NOMO-1 treated with DMSO at 0.1 percent for 48 hours (cell line): Measurements from ENCODE around the gene CFAP107.
"Not testable (repeated sequence)": the region's sequence is repeated elsewhere in the genome, so short reads cannot be mapped to it uniquely, and the experiment has no call there.

ENCODE experiments used
- DNase-seq: peaks from one replicate; lab custom pipeline; 2025; ENCODE audit not compliant: unreplicated experiment; lab: John Stamatoyannopoulos, UW

Gene CFAP107

GRCh38 chr1:12745992-12746323 is at the start of gene CFAP107:
TSS of gene CFAP107 (plus strand) at chr1:12746200. CDS start at chr1:12746431, 231 bp downstream.
- DNase-seq: no peak

- no peak for DNase-seq
Observed at GRCh38 chr1:12696658-12697057, 49.3 kb upstream of the CFAP107 start.

- DNase-seq: no peak
Observed at GRCh38 chr1:12697397-12697796, 48.6 kb upstream of the CFAP107 start.

- no peak for DNase-seq
Observed at GRCh38 chr1:12703821-12704451, 42.1 kb upstream of the CFAP107 start.

- DNase-seq: no peak
Observed at GRCh38 chr1:12706061-12706460, 39.9 kb upstream of the CFAP107 start.

- no peak for DNase-seq
Observed at GRCh38 chr1:12708396-12709090, 37.5 kb upstream of the CFAP107 start.

- no peak for DNase-seq
Observed at GRCh38 chr1:12709091-12709491, 36.9 kb upstream of the CFAP107 start.

GRCh38 chr1:12709696-12710095 is 36.3 kb upstream of the CFAP107 start:
- DNase-seq: no peak

GRCh38 chr1:12711536-12711935 is 34.5 kb upstream of the CFAP107 start:
- DNase-seq: no peak

GRCh38 chr1:12712076-12712475 is 33.9 kb upstream of the CFAP107 start:
- no peak for DNase-seq

GRCh38 chr1:12712929-12713328 is 33.1 kb upstream of the CFAP107 start:
- DNase-seq: no peak

GRCh38 chr1:12713651-12714050 is 32.3 kb upstream of the CFAP107 start:
- DNase-seq: not testable (repeated sequence)

GRCh38 chr1:12714710-12715475 is 31.1 kb upstream of the CFAP107 start:
- no peak for DNase-seq

GRCh38 chr1:12715896-12716437 is 30.0 kb upstream of the CFAP107 start, which contains the start of gene AADACL3:
TSS of gene AADACL3 (plus strand) at chr1:12716110. CDS start at chr1:12716177, 67 bp downstream.
- no peak for DNase-seq

GRCh38 chr1:12717301-12717838 is 28.6 kb upstream of the CFAP107 start:
- no peak for DNase-seq

- DNase-seq: no peak
Observed at GRCh38 chr1:12722626-12723025, 23.4 kb upstream of the CFAP107 start.

GRCh38 chr1:12728391-12728790 is 17.6 kb upstream of the CFAP107 start:
- no peak for DNase-seq

GRCh38 chr1:12730156-12730555 is 15.8 kb upstream of the CFAP107 start:
- no peak for DNase-seq

GRCh38 chr1:12731084-12731483 is 14.9 kb upstream of the CFAP107 start:
- DNase-seq: not testable (repeated sequence)

- no peak for DNase-seq
Observed at GRCh38 chr1:12734651-12735050, 11.3 kb upstream of the CFAP107 start.

GRCh38 chr1:12738934-12739333 is 7.1 kb upstream of the CFAP107 start:
- DNase-seq: no peak
